ENCODE measurements around the gene TAGLN. TPM values are rescaled to one million over a fixed set of nuclear protein-coding genes. Genes with fewer than 3 reads are reported as not detected.
"Not testable (repeated sequence)": the region's sequence is repeated elsewhere in the genome, so short reads cannot be mapped to it uniquely, and the experiment has no call there.

Gene TAGLN
- total and polyA plus RNA-seq, 2 of the 8 experiments (the other 6 are each of a cell fraction or from before 2014, with no cell fraction given) = 140 to 300 TPM

DNA sequence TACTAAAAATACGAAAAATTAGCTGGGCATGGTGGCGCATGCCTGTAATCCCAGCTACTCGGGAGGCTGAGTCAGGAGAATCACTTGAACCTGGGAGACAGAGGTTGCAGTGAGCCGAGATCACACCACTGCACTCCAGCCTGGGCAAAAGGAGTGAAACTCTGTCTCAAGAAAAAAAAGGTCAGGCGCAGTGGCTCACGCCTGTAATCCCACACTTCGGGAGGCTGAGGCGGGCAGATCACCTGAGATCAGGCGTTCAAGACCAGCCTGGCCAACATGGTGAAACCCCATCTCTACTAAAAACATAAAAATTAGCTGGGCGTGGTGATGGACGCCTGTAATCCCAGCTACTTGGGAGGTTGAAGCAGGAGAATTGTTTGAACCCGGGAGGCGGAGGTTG is 16.0 kb upstream of the TAGLN start:
- not testable (repeated sequence) for H4K8ac ChIP-seq (ENCODE audit: extremely low read depth, insufficient read depth, low read length); H3K9ac ChIP-seq (replicated peaks in 1 of 4; ENCODE audit: extremely low read depth in 1 of 4, low read depth in 3 of 4, low read length in 3 of 4); H3K23me2 ChIP-seq (ENCODE audit: low read depth, low read length); H4K91ac ChIP-seq (replicated peaks; ENCODE audit: insufficient read length, low read length); H4K20me1 ChIP-seq (replicated peaks in 1 of 2; ENCODE audit: control insufficient read depth in 1 of 2, insufficient read depth in 2 of 2, low read length in 2 of 2); H2BK20ac ChIP-seq (ENCODE audit: low read length); H3K18ac ChIP-seq (ENCODE audit: extremely low read depth, low read length); H2AFZ ChIP-seq (ENCODE audit: low read length); H3K4ac ChIP-seq (replicated peaks; ENCODE audit: insufficient read length, low read depth, low read length); H2BK12ac ChIP-seq (ENCODE audit: low read depth, low read length); H2BK5ac ChIP-seq (ENCODE audit: low read depth, low read length); FAIRE-seq; H4K5ac ChIP-seq (ENCODE audit: insufficient read length, low read depth, low read length); H3K14ac ChIP-seq (ENCODE audit: insufficient read length); H2BK15ac ChIP-seq (ENCODE audit: low read length); H2BK120ac ChIP-seq (replicated peaks; ENCODE audit: low read depth, low read length); H3K79me2 ChIP-seq (ENCODE audit: control insufficient read depth in 1 of 2, insufficient read depth in 2 of 2, low read length in 2 of 2); H3K4me3 ChIP-seq (ENCODE audit: extremely low read depth in 1 of 4, insufficient read depth in 2 of 4, low read depth in 3 of 4, low read length in 4 of 4); H3K27ac ChIP-seq (ENCODE audit: low read depth, low read length); H3K4me2 ChIP-seq (ENCODE audit: insufficient read depth in 1 of 2, low read depth in 2 of 2, low read length in 2 of 2); H3K23ac ChIP-seq (ENCODE audit: insufficient read length); H3K36me3 ChIP-seq (ENCODE audit: control insufficient read depth in 2 of 4, insufficient read depth in 4 of 4, low read length in 3 of 4); H3K9me3 ChIP-seq (ENCODE audit: insufficient read depth in 2 of 2, low read depth in 1 of 2, low read length in 1 of 2); DNase-seq (ENCODE audit: low read depth in 1 of 2, low spot score in 2 of 2); H3K79me1 ChIP-seq (ENCODE audit: low read depth, low read length); H3K27me3 ChIP-seq (replicated peaks in 1 of 4; ENCODE audit: control insufficient read depth in 3 of 4, extremely low read depth in 1 of 4, insufficient read depth in 3 of 4, low read length in 3 of 4); H2AK5ac ChIP-seq (ENCODE audit: low read depth, low read length); H3K56ac ChIP-seq (replicated peaks; ENCODE audit: insufficient read length, low read depth, low read length)
- peaks cover 4 to 14% (median 12%) of the 10 kb centered on the region in 4 experiments for H3K4me1 ChIP-seq (replicated peaks in 1 of 4; ENCODE audit: control insufficient read depth in 3 of 4, insufficient read depth in 4 of 4, low read length in 3 of 4)
- 94% methylated on average over 13 of the region's 13 CpGs; no CpG with 5 or more reads in 1 of the 2 experiments for WGBS, 2 experiments (ENCODE audit: extremely low coverage in 1 of 2, insufficient coverage in 1 of 2, insufficient read length in 1 of 2, insufficient replicate concordance in 2 of 2, low coverage in 1 of 2, low lambda C conversion rate in 2 of 2, missing lambda C conversion rate in 1 of 2)
- CTCF ChIA-PET (ENCODE audit: partially characterized antibody) = interaction anchor here (1.2 to 14.0 kb wide), 5 partner anchors 13 to 347 kb away, joined by 3 to 359 read pairs (median 28); partner anchors contain the start of genes PCSK7, RNF214 and TAGLN
- POLR2A ChIA-PET (ENCODE audit: partially characterized antibody) = interaction anchor here (0.6 to 12.6 kb wide), 3 partner anchors 18 to 39 kb away, joined by 4 to 153 read pairs (median 7); partner anchors contain the start of genes PAFAH1B2 and TAGLN
